NCI-H1417 treated with DMSO at 0.1 percent for 48 hours (cell line): Measurements from ENCODE around the gene ENO4.

ENCODE experiments used
- DNase-seq: peaks from one replicate; lab custom pipeline; 2025; lab: John Stamatoyannopoulos, UW

The ENO4 gene

DNA sequence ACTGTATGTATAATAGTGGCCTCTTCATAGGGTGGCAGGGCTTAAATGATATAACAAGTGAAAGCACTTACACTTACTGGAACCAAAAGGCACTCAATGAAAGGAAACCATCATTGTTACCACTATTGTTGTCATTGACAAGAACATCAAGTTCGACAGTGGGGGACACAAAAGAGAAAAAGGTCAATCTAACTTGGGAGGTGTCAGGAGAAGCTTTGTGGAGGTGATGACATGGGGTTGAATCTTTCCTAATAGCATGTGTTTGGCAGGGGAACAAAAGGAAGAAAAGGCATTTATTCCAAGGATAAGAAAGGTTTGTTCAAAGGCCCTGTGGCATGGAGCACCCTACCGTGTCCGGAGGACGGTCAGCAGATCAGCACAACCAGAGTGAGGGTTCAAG, 18.2 kb upstream of the ENO4 start:
- DNase-seq = no peak

DNA sequence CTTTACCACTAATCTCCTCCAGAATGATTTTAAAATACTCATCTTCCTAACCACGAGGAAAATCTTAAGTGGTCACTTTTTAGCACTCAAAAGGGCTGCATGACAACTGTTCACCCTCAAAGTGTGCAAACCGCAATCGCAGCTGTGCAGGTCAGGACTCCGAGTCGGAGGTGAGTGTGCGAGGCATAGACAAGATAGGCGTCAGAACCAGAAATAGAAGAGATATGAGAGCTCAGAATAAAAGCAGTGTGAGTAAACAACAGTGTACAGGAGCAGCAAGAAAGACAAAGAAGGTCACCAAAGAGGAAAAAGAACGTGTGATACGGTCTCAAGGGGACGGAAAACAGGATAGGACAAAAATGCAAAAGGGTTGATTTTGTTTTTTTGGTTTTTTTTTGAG, 17.5 kb upstream of the ENO4 start:
- DNase-seq = no peak

DNA sequence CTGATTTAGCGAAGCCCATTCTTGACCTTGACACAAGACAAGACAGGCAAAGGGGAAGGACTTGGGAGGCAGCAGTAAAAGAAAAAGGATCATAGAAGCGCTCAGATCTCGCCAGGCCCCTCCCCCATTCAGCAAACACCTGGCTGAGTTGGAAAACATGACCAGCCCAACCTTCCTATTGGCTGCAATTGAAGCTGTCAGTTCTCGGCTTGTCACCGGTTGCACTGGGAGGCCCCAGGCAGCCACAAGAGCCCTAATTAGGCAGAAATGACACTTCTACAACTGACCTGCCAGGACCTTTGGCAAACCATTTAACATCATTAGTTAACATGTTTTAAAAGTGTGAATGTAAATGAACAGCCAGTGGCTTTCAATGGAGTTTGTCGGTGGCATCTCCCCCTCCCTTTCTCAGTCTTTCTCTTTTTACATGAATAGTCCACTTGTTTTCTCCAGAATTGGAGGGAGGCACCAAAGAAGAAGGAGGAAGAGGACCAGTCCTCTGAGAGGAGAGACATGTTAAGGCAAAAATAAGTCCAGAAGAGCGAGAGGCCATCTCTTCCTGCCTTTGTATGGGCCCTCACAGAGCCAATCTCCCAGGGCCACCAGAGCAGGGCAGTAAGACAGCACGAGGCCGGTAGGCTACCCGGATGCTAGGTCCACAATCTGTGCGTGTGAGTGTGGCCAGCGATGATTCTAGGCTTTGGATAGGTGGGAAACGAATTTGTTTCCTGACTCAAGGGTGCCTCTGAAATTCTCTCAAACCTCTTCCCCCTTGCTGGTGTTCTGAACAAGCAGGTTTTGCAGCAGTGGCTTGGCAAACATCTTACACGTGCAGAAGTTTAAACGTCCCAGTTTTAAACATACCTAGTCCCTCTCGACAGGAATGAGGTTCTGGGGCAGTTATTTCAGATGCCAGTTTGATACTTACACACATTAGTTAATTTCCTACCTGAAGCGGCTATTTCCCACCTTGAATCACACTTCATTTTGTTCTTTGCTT, 15.0 kb upstream of the ENO4 start:
- DNase-seq = peak; percentile 53

DNA sequence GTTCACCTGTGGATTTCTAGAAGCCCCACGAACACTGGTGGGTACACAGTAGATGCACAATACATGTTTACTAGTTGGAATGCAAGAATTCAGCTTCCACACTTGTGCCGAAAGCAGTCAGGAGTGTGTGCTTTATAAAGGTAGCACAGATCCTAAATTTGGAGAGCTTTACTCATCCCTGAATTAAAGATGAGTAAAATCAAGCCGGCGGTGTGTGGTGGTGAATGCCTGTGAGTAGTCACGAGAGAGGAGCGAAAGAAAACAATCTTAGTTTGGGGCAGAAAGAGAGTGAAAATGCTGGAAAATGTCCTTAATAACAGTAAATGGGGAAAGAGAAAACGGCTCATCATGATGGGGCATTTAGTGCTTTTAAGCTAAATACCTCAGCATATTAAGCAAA, 13.6 kb upstream of the ENO4 start:
- DNase-seq = no peak

DNA sequence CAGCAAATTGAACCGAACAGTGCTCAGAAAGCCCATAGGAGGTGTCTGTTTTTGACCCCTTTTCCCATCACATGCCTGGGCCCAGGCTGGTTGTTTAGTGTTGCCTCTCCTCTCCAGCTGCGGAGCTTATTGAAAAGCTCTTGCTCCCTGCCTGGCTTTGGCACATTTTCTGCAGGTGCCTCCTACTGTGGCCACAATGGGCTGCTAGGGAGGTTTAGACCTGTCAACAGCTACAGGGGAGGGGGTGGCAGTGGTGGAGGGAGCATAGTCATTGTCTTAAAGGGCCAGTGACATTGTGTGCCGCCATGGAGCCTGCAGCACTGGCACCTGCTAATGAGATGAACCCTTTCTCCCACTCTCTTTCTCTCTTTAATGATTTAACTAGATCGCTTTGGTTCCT, 13.2 kb upstream of the ENO4 start:
- peak; percentile 64 for DNase-seq

DNA sequence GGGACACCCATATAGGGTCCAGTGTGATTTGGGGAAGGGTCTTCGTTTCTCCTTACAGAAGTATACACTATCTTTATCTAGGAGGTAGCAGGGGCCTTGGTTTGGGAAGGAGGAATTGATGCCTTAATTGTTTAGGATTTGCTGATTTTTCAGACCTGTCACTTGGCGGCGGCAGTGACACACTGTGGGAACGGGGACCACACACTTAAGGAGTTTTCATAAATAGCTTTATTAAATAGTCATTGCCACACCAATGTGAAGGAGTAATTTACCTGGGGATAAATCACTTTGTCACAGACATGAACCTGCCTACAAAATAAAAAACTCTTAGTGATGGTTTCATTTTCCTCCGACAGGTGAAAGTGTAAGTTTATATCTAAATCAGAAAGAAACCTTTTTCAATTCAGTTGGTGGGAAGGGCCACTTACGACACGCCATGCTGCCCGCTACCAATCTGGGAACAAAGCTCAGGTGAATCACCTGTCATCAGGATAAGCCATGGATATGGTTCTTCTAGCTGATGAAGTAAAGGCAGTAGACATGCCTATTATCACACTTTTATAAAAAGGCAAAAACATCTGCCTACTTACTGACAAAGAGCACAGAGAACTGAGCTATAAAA, 12.3 kb upstream of the ENO4 start:
- peak; percentile 19 for DNase-seq

DNA sequence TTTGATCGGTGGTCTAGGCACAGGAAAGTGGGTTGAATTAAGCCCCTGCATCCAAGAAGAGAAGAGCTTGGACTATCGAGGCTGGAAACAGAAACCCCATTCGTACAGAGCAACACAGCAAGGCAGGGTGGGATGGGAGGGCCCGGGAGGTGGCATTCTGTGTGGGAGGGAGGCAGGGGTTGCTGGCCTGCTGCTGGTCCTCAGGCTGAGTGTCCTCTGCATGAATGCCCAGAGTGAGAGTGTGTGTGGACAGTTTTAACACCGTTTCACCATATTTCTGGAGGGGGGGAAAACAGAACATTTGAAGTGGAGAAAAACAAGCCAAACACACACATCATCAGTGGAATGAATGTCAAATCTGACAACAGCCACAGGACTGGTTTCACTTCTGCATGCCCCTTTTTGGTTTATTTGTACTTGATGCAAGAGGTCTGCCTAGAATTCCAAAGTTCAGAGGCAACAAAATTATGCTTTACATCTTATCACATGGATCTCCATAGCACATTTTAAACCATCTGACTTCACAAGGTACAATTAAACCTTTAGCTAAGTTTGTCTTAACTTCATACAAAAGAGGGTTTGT, 11.1 kb upstream of the ENO4 start:
- DNase-seq = no peak

DNA sequence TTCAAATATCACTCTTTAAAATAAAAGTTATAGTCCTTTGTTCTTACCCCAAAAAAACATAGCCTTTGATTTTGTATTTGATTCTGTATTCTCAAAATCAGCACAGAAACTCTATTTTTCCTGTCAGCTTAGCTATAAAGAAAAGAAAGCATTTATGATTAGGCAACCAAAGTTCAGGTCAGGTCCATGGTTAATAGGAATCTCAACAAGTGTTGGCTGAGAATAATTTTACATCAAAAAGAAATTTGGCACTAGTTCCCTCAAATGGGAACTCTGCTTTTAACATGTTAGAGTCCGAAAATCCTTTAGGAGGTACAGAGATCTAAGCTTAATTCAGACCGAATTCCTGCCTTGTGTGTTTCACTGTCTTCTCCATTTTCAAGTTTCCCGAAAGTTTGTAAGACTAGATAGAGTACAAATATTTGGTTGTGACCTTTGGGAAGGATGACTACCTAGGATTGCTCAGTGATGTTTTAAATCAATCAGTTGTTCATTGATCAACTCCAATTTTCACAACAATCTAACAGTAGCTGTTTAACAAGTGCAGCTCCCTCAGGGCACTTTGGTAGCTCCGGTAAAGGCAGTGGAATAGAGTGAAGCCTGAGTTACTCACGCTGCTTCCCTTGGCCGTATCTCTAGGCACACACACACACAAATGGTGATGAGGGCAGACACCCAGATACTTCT, 8.8 kb upstream of the ENO4 start:
- DNase-seq = no peak

DNA sequence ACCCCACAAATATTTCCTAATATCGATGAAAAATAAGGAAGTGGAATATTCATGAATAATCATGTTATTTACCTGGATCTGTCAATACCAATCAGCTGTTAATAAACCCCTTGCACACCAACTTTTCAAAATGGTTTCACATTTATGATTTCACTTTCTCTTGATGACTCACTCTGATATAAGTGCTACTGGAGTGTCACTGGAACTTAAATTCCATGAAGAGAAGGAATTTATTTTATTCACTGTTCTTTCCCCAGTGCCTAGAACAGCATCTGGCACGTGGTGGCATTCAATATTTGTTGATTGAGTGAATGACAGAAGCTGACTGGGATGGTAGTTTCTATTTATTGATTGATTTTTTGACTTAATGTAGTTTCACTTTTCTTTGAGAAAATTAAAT, 3.5 kb upstream of the ENO4 start:
- DNase-seq = no peak

DNA sequence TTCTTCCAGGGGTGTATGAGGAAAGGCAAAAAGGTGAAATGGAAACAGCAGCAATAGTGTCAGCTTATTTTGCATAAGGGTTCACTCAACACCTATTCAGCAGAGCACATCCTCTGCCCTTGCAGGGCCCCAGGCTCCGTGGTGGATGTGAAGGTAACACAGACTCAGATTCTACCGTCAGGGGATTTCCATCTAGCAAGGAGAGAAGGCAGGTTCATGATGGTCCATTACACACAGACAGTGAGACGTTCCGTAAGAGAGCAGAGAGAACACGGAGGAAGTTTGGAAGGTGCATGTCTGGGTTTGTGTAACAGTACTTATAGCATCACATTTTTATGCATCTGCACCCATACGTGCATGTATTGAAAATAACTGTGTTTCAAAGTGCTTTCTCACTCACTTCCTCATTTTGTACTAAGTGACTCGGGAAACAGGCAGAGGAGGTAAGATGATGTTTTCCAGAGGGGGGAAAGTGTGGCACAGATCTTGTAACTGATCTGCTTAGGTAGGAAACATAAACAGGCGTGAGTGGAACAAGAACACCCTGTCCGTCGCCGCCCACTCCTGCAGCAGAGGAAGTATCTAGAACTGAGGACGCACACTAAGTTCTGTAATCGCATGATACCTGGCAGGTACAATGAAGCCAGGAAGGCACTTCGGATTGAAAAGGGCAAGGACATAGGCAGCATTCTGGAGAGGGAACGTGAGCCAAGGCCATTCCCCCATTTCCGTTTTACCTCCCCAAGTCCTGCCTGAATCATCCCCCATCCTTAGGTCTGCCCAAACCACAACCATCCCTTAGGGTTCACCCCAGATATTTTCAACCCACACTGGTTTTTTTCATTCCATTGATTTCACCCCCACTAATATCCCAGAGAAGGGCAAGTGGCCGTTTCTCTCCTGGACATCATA, 1.0 kb upstream of the ENO4 start:
- no peak for DNase-seq

DNA sequence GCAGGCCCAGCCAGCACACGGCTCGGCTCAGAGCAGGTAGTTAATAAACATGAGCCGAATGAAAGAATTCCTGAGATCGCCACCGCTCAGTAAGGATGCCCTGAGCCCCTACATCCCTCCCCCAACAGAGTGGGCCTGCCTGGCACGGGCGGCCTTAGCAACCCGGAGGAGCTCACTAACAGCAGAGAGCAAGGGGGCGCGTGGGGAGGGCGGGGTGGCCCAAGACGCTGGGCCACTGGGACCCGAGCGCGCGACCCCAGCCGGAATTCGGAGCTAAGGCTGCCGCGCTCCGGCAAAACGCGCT, 403 bp upstream of the ENO4 start:
- DNase-seq = no peak

DNA sequence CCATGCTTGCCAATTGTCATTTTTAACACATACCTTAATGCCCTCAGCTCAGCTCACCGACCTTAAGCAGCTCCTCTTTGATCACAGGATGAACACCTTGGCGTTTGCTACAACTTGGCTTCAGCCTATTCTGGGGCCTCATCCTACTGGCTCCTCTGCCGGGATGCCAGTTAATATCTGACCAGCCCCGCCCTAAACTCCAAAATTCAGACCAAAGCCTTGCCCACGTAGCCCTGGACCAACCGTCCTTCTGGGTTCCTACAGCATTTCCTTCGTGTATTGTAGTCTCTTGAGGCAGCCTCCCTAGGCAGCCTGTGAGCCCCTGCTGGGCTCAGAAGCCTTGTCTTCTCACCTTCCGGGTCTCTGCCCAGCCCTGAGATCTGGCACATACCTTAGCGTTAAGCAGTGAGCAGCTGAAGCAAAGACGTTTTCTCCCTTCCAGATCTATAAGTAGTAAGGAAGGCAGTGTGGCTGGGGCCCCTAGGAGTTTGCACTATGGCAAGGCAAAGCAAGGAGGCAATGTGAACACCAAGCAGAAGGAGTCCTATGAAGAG, 836 bp downstream of the ENO4 start:
- DNase-seq = no peak

DNA sequence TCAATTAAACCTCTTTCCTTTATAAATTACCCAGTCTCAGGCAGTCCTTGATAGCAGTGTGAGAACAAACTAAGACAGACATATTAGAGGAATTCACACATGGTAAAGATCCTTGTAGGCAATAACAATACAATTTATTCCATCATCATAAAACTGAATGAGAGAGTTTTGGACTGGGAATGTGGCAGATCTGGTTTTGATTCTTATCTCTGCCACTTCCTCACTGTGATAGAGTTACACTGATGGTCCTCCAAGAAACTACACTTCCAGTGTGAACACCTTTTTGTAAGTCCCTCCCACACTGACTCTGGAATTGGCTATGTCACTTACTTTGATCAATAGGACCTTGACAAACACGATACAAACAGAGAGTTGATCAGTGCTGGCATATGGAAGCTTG, 2.9 kb downstream of the ENO4 start:
- DNase-seq = no peak

DNA sequence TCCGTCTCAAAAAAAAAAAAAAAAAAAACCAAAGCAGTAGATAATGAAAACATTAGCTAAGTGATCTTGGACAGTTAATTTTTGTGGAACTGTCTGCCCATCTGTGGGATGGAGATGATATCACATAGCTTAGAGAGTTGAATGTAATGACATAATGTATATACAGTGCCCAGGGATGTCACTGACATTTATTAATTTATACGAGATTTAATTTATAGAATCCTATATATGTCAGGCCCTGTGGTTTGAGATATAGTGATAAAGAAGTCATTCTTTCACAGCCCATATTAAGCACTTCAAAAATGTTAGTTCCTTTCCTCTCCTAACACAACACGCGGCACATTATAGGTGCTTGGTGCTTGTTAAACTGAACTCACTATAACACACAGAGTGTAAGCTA, 4.0 kb downstream of the ENO4 start:
- DNase-seq = no peak

DNA sequence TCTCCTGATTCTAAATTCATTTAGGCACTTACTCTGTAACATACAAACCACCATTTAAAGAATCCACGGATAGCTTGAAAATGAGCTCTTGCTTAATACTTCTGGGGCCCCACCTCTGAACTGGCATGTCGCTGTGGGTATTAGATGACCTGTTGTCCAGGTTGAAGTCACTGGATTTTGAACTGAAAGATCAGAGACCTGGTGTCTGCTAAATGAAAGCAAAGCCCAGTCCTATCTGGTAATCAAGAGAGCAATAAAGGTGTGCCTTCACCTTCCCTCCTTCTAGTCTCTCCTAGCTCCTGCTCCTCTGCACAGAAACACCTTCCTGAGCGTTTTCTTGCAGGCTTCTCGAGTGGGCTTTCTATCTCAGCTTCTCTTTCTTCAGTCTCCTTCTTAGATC, 4.4 kb downstream of the ENO4 start:
- DNase-seq = no peak

DNA sequence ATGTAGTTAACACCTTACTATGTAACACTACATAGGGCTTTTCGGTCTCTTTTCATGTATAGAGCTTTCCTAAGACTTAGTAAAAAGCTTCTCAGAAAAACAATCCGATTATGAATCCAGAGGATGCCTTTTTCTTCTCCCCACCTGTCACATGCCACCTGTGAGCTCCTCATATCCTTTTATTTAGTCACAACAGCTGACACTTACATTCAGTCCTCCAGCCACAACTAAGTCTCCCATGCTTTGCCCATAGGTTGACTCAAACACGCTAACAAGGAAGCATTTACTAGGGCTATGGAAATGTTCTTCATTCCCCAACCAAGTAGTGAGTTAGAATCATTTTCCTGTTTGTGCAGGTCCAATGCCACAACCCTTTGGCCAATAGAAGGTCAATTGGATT, 7.9 kb downstream of the ENO4 start:
- DNase-seq = no peak

DNA sequence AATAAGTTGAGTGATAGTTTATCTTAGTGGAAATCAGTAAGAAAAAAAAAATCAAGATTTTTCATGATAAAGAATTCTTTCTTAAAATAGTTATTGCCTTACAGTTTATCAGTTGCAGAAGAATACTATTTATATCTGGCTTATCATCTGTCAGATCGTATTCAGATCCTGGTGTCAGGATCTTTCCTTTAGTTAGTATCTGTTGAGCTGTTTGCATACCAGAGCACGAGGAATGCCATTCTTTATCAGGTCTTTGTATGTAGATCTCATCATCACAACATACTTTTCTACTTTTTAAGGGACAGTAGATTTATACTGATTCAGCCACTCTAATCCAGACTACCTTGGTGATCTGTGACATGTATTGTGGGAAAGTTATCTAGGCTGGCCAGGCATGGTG, 12.5 kb downstream of the ENO4 start:
- DNase-seq = no peak

DNA sequence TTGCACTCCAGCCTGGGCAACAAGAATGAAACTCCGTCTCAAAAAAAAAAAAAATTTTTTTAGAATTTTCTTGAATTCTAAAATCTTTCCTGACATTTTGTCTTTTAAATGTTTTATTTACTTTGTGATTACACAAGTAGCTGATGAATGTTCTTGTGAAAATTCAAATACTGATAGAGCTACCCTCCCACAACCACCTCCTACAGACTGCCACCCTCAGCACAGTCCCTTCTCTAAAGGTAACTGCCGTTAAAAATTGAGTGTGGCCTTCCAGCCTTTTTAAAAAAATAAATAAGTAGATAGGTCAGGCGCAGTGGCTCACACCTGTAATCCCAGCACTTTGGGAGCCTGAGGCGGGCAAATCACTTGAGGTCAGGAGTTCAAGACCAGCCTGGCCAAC, 15.1 kb downstream of the ENO4 start:
- no peak for DNase-seq

DNA sequence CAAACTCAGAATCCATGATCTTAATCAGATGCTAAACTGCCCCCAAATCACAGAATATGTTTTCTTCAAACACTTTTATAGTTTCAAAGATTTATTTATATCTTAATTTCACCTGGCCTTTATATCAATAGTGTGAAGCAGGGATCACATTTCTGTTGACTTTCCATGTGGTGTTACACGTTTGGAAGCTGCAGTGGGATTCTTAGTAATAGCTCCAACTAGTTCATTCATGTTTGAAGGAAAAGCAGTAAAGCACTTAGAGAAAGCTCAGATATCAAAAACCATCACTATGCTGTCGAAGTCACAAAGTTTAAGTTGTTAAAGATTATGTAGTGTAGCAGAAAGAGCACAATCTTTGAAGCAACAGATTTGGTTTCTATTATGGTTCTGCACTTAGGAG, 16.8 kb downstream of the ENO4 start:
- no peak for DNase-seq

DNA sequence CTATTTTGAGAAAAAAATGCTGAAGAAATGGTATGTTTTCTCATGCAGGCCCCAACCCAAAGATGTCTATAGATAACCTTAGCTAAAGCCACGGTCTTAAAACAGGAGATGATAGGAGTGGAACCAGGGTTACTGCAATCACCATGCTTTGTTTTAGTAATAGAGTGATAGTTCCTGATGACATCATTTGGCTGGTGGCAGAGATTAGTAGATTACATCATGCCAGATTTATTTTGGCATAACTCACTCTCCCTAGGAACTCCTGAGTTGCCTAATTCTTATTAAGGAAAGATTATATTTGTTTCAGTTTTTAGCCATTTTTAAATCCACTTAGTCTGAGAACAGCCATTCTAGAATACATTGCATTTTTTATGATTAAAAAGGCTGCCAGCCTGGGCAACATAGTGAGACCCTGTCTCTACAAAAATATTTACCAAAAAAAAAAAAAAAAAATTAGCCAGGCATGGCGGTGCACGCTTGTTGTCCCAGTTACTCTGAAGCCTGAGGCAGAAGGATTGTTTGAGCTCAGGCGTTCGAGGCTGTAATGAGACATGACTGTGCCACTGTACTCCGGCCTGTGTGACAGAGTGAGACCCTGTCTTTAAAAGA, 17.8 kb downstream of the ENO4 start:
- DNase-seq = no peak

DNA sequence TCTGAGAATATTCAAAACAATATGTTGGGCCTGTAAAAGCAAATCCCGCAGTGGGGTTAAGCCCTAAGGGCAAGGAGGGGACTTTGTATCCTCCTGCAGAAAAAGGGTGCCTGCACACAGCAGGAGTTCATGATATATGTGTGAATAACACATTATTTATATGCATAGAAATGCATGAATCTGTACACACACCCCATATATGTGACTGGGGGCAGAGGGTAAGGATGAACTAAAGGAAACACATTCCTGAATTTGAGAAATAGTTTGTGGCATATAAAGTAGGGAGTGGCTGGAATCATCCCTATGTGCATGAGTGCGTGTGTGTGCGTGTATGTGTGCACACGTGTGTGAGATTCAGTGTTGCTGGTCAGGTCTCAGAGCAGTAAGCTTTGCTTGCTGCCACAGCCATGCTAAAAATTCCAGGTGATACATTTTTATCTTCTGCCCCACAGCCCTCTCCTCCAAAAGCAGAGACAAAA, 18.9 kb downstream of the ENO4 start:
- no peak for DNase-seq
